IMR-90 (cell line): ENCODE measurements around the gene YWHAG. TPM values are rescaled to one million over a fixed set of nuclear protein-coding genes. Genes with fewer than 3 reads are reported as not detected.

Experiments used
- ATAC-seq: fragments of 200-7000 bp; cut with Tn5 transposase; 2 replicates; pipeline ENCODE4 v1.9.1; 2020; ENCODE audit warnings: low read depth, mild to moderate bottlenecking, moderate library complexity
- BruUV-seq: library from RNA; stranded (reverse); fragments of 400-500 nt; replicated peaks from 2 replicates; lab custom pipeline; 2021; lab: Mats Ljungman, UMichigan
- CTCF ChIA-PET: fragments of 300-600 bp; formaldehyde crosslinking; extraction: SDS; loops from one replicate; lab custom pipeline; 2021; ENCODE audit warnings: antibody characterized with exemption; lab: Yijun Ruan, JAX
- POLR2A ChIA-PET: fragments of 300-600 bp; sonication (Branson Sonifier 250); formaldehyde crosslinking; loops from one replicate; lab custom pipeline; 2022; ENCODE audit warnings: antibody characterized with exemption; ENCODE audit not compliant: unreplicated experiment; lab: Charles Lee
- DNase-seq: peaks from one replicate; pipeline ENCODE4 v3.0.0; 2013
- H2AFZ ChIP-seq: replicated peaks from 2 replicates; pipeline ENCODE3; 2013; ENCODE audit warnings: low read length, mild to moderate bottlenecking; ENCODE audit not compliant: poor library complexity
- H2AK5ac ChIP-seq: 2 replicates; pipeline ENCODE4 v1.6.1; 2013; ENCODE audit warnings: low read depth, low read length, inconsistent platforms
- H2AK9ac ChIP-seq: replicated peaks from 2 replicates; pipeline ENCODE3; 2013; ENCODE audit warnings: mild to moderate bottlenecking, low read depth, low read length, moderate library complexity; ENCODE audit not compliant: poor library complexity
- H2BK120ac ChIP-seq: 2 replicates; pipeline ENCODE4 v1.6.1; 2013; ENCODE audit warnings: low read depth, low read length, inconsistent platforms
- H2BK15ac ChIP-seq: 3 replicates; pipeline ENCODE4 v1.6.1; 2013; ENCODE audit warnings: low read depth, low read length, inconsistent platforms
- H2BK20ac ChIP-seq: 2 replicates; pipeline ENCODE4 v1.6.1; 2013; ENCODE audit warnings: low read depth, mild to moderate bottlenecking, inconsistent platforms, low read length, moderate library complexity
- H2BK5ac ChIP-seq: 2 replicates; pipeline ENCODE4 v1.6.1; 2013; ENCODE audit warnings: mild to moderate bottlenecking, low read depth, low read length, inconsistent platforms; ENCODE audit not compliant: poor library complexity, severe bottlenecking
- H3K14ac ChIP-seq: replicated peaks from 2 replicates; pipeline ENCODE4 v1.6.1; 2013; ENCODE audit warnings: low read depth, low read length, inconsistent platforms
- H3K18ac ChIP-seq: 2 replicates; pipeline ENCODE4 v1.6.1; 2013; ENCODE audit warnings: low read depth, low read length, control low read depth
- H3K23ac ChIP-seq: 2 replicates; pipeline ENCODE4 v1.6.1; 2013; ENCODE audit warnings: low read depth, low read length, inconsistent platforms
- H3K27ac ChIP-seq: 2 replicates; pipeline ENCODE4 v1.5.1; 2013; ENCODE audit warnings: mild to moderate bottlenecking, control low read depth, low read length; ENCODE audit not compliant: insufficient read depth
- H3K27me3 ChIP-seq: 2 replicates; pipeline ENCODE4 v1.6.1; 2013; ENCODE audit warnings: low read length; ENCODE audit not compliant: control insufficient read depth, insufficient read depth
- H3K36me3 ChIP-seq: 2 replicates; pipeline ENCODE4 v1.6.1; 2013; ENCODE audit warnings: low read length, mixed read lengths; ENCODE audit not compliant: control insufficient read depth, insufficient read depth
- H3K4ac ChIP-seq: 2 replicates; pipeline ENCODE4 v1.6.1; 2013; ENCODE audit warnings: low read depth, low read length, inconsistent platforms
- H3K4me1 ChIP-seq: 2 replicates; pipeline ENCODE4 v1.6.1; 2013; ENCODE audit warnings: low read length, mixed read lengths; ENCODE audit not compliant: control insufficient read depth, insufficient read depth
- H3K4me2 ChIP-seq: 2 replicates; pipeline ENCODE4 v1.6.1; 2013; ENCODE audit warnings: low read depth, mild to moderate bottlenecking, control low read depth, low read length, moderate library complexity
- H3K4me3 ChIP-seq: 2 replicates; pipeline ENCODE4 v1.5.1; 2013; ENCODE audit warnings: low read depth, mild to moderate bottlenecking, control low read depth, low read length, moderate library complexity; ENCODE audit not compliant: insufficient read depth
- H3K56ac ChIP-seq: 2 replicates; pipeline ENCODE4 v1.6.1; 2013; ENCODE audit warnings: low read length, inconsistent platforms; ENCODE audit not compliant: insufficient read depth; ENCODE audit errors: extremely low read depth
- H3K79me1 ChIP-seq, 2 experiments: 2 replicates each; pipeline ENCODE4 v1.6.1; 2013; ENCODE audit warnings: low read length in 2 of 2, inconsistent platforms in 1 of 2, low read depth in 1 of 2
- H3K9ac ChIP-seq: 2 replicates; pipeline ENCODE4 v1.6.1; 2013; ENCODE audit warnings: low read depth, low read length, control low read depth
- H3K9me1 ChIP-seq: 2 replicates; pipeline ENCODE4 v1.6.1; 2013; ENCODE audit warnings: low read length, inconsistent platforms; ENCODE audit not compliant: insufficient read depth
- H3K9me3 ChIP-seq: 2 replicates; pipeline ENCODE4 v1.6.1; 2013; ENCODE audit warnings: low read length; ENCODE audit not compliant: control insufficient read depth, insufficient read depth
- H4K20me1 ChIP-seq: 2 replicates; pipeline ENCODE4 v1.6.1; 2013; ENCODE audit warnings: low read length, inconsistent platforms; ENCODE audit not compliant: insufficient read depth
- H4K5ac ChIP-seq: 2 replicates; pipeline ENCODE4 v1.6.1; 2013; ENCODE audit warnings: mild to moderate bottlenecking, low read depth, low read length, control low read depth
- H4K8ac ChIP-seq, 2 experiments: 2 replicates each; pipeline ENCODE4 v1.6.1; 2013; ENCODE audit warnings: low read depth in 2 of 2, low read length in 2 of 2, control low read depth in 1 of 2, inconsistent platforms in 1 of 2
- H4K91ac ChIP-seq: 2 replicates; pipeline ENCODE4 v1.6.1; 2013; ENCODE audit warnings: low read depth, low read length, inconsistent platforms; ENCODE audit not compliant: insufficient read depth
- BHLHE40 ChIP-seq: fragments of 150-350 bp; IDR thresholded peaks from 2 replicates; pipeline ENCODE4 v1.6.1; 2016; ENCODE audit warnings: mild to moderate bottlenecking, low read depth, low read length
- CEBPB ChIP-seq: IDR thresholded peaks from 2 replicates; pipeline ENCODE4 v1.6.1; 2012; ENCODE audit warnings: low read depth, low read length, improper control_type of control experiment
- CTCF ChIP-seq: conservative IDR thresholded peaks from 2 replicates; pipeline ENCODE4 v1.5.1; 2012; ENCODE audit warnings: mild to moderate bottlenecking, low read depth, low read length, improper control_type of control experiment
- FOS ChIP-seq: fragments of 150-350 bp; IDR thresholded peaks from 2 replicates; pipeline ENCODE4 v1.6.1; 2016; ENCODE audit warnings: low read depth, low read length
- MAFK ChIP-seq: IDR thresholded peaks from 2 replicates; pipeline ENCODE4 v1.6.1; 2012; ENCODE audit warnings: low read depth, low read length, improper control_type of control experiment
- MAZ ChIP-seq: IDR thresholded peaks from 2 replicates; pipeline ENCODE4 v1.6.1; 2012; ENCODE audit warnings: low read depth, mild to moderate bottlenecking, low read length, improper control_type of control experiment, moderate library complexity, borderline replicate concordance
- MXI1 ChIP-seq: IDR thresholded peaks from 2 replicates; pipeline ENCODE4 v1.6.1; 2012; ENCODE audit warnings: low read depth, mild to moderate bottlenecking, low read length, moderate library complexity, borderline replicate concordance
- RAD21 ChIP-seq: IDR thresholded peaks from 2 replicates; pipeline ENCODE4 v1.6.1; 2012; ENCODE audit warnings: low read length, improper control_type of control experiment
- RCOR1 ChIP-seq: IDR thresholded peaks from 2 replicates; pipeline ENCODE4 v1.6.1; 2012; ENCODE audit warnings: mild to moderate bottlenecking, low read length, improper control_type of control experiment; ENCODE audit not compliant: insufficient replicate concordance
- SMC3 ChIP-seq: fragments of 150-350 bp; IDR thresholded peaks from 2 replicates; pipeline ENCODE4 v1.6.1; 2016; ENCODE audit warnings: low read depth, mild to moderate bottlenecking, antibody characterized with exemption, low read length, moderate library complexity
- USF2 ChIP-seq: fragments of 150-350 bp; IDR thresholded peaks from 2 replicates; pipeline ENCODE4 v1.6.1; 2017; ENCODE audit warnings: mild to moderate bottlenecking, antibody characterized with exemption, low read length, low read depth
- WGBS, 2 experiments: methylation state at CpG; one replicate each; pipeline versions ENCODE4 v1.1.5 to v1.1.7; 2013; ENCODE audit warnings: missing lambda C conversion rate in 2 of 2; ENCODE audit not compliant: insufficient read length in 1 of 2; ENCODE audit errors: extremely low coverage in 2 of 2; 5-methylcytosine and 5-hydroxymethylcytosine counted together
- dilution Hi-C: fragments of 300-500 bp; cut with HindIII; formaldehyde crosslinking; loops from one replicate; pipeline ENCODE4 v1.14.3; 2018; ENCODE audit warnings: low sequenced_read_pairs; ENCODE audit not compliant: unreplicated experiment
- in situ Hi-C: fragments of 300-500 bp; cut with MboI; formaldehyde crosslinking; loops from 3 replicates; pipeline ENCODE4 v1.14.3; 2019; ENCODE audit warnings: low sequenced_read_pairs, inconsistent platforms, mixed read lengths
- intact Hi-C: fragments of 100-400 bp; cut with micrococcal nuclease; formaldehyde crosslinking; loops from 2 replicates; pipeline ENCODE4 v1.10.0; 2022
- polyA plus RNA-seq, 3 experiments: library from polyadenylated mRNA; depleted of rRNA; stranded (reverse); fragments of >200 nt; gene quantifications; 2 replicates each; pipeline ENCODE4 v1.2.3, GENCODE V29; 2012; ENCODE audit warnings: low replicate concordance in 1 of 3
- total RNA-seq: library from RNA; depleted of rRNA; stranded (reverse); fragments of >200 nt; gene quantifications from 2 replicates; pipeline ENCODE4 v1.2.3, GENCODE V29; 2012
- TF ChIP-seq, protein P1 (sequence below): fragments of 150-350 bp; IDR thresholded peaks from 2 replicates; pipeline ENCODE4 v1.6.1; 2016; ENCODE audit warnings: low read depth, mild to moderate bottlenecking, low read length, moderate library complexity, borderline replicate concordance

Gene YWHAG
- total and polyA plus RNA-seq, 2 of the 4 experiments (the other 2 are of a cell fraction) = 40.1 to 64.9 TPM

DNA sequence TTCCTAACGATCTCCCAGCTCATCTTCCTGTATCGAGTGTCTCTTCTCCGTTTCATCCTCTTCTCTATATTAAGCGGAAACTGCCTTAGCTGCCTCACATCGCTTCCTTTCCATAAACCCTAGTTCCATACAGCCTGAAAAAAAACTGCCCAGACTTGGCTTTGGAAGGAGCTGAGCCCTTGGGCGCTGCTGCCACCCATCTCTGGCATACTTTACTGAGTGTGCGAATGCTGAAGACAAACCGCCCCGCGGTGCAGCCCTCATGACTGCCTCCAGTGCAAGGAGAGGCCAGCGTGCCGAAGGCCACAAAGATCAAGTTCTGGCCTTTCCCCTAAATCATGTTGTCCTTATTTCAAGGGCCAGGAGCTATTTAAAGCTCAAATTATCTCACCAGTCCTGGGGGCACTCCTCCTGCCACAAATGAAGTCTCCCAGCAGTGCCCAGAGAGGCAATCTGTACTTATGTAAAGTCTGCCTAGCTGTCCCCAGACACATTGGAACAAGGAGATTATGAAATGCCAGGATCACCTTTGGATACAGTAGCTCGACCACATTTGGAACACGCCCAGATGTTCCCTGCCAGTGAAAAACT, 25.2 kb downstream of the YWHAG start:
- DNase-seq (no peak), ATAC-seq (no peak)
- Histone ChIP-seq H2BK120ac (no peak overlapping the region), H3K36me3 (peaks cover 32% of the 10 kb centered on the region), H3K79me1 (peaks cover 4 to 76% of the 10 kb centered on the region in 2 experiments; a peak in 3 of 4 replicates), H2AK9ac (no peak overlapping the region), H3K4me3 (no peak overlapping the region), H3K56ac (no peak overlapping the region), H4K5ac (no peak overlapping the region), H3K9me3 (no peaks in the 10 kb centered on the region), H3K9me1 (peaks cover 37% of the 10 kb centered on the region), H3K27ac (no peak overlapping the region), H3K4me1 (peaks cover 17% of the 10 kb centered on the region), H3K4ac (no peak overlapping the region), H3K14ac (no peak overlapping the region), H4K91ac (no peak overlapping the region), H2AK5ac (no peak overlapping the region), H4K8ac (no peak overlapping the region), H3K23ac (no peak overlapping the region), H3K27me3 (no peaks in the 10 kb centered on the region), H2BK5ac (no peak overlapping the region), H2AFZ (no peak overlapping the region), H3K9ac (no peak overlapping the region), H2BK15ac (no peak overlapping the region), H3K18ac (no peak overlapping the region), H3K4me2 (no peak overlapping the region), H4K20me1 (peaks cover 99% of the 10 kb centered on the region), H2BK20ac (no peak overlapping the region)
- in situ Hi-C loops = no loop called here
- CTCF ChIA-PET = interaction anchor here (0.6 to 1.1 kb wide), 2 partner anchors 20 to 732 kb away, joined by 3 to 4 read pairs; no protein-coding TSS in a partner anchor
- no TSS peak for BruUV-seq
- WGBS, 2 experiments = 98% methylated on average over 5 of the region's 14 CpGs; no CpG with 5 or more reads in 1 of the 2 experiments
- intact Hi-C loops = no loop called here
- POLR2A ChIA-PET = no interaction called here
- TF ChIP-seq BHLHE40 (no peak), MAFK (no peak), RAD21 (no peak), MXI1 (no peak), MAZ (no peak), USF2 (no peak), RCOR1 (no peak), SMC3 (no peak), CTCF (no peak), FOS (no peak), CEBPB (no peak)
- TF ChIP-seq, protein P1, sequence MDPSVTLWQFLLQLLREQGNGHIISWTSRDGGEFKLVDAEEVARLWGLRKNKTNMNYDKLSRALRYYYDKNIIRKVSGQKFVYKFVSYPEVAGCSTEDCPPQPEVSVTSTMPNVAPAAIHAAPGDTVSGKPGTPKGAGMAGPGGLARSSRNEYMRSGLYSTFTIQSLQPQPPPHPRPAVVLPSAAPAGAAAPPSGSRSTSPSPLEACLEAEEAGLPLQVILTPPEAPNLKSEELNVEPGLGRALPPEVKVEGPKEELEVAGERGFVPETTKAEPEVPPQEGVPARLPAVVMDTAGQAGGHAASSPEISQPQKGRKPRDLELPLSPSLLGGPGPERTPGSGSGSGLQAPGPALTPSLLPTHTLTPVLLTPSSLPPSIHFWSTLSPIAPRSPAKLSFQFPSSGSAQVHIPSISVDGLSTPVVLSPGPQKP = no peak
- dilution Hi-C loops = no loop called here
